Common myeloid progenitor, CD34-positive (primary cell): ENCODE measurements around the gene SMIM31.
A peak's percentile ranks its signal among the peaks of the same experiment; 100 is the strongest.

Experiments used
- CTCF ChIA-PET: fragments of 350-600 bp; sonication (Branson Sonifier 250); formaldehyde crosslinking; loops from one replicate; lab custom pipeline; 2021; ENCODE audit warnings: antibody characterized with exemption; lab: Charles Lee
- POLR2A ChIA-PET: fragments of 350-600 bp; sonication (Branson Sonifier 250); formaldehyde crosslinking; loops from one replicate; lab custom pipeline; 2021; ENCODE audit warnings: antibody characterized with exemption; lab: Charles Lee
- DNase-seq, 3 donors: peaks; one replicate each; pipeline versions ENCODE4 v3.0.0 to v3.0.0-alpha.2; 2013
- H3K27ac ChIP-seq, 2 experiments: 1 replicate in 1 of 2; 2 replicates in 1 of 2; pipeline ENCODE4 v1.7.0; 2013; ENCODE audit warnings: inconsistent platforms in 2 of 2, low read length in 2 of 2, mild to moderate bottlenecking in 2 of 2, low read depth in 1 of 2, moderate library complexity in 1 of 2; ENCODE audit not compliant: severe bottlenecking in 2 of 2, insufficient read depth in 1 of 2, poor library complexity in 1 of 2
- H3K27me3 ChIP-seq, 5 experiments: replicated peaks in 2 of 5; 1 replicate in 3 of 5; 2 replicates in 2 of 5; pipeline versions ENCODE4 v1.6.1 to v1.7.0; 2013; ENCODE audit warnings: low read length in 4 of 5, mild to moderate bottlenecking in 2 of 5, moderate library complexity in 2 of 5, inconsistent platforms in 1 of 5; ENCODE audit not compliant: insufficient read depth in 5 of 5, control insufficient read depth in 4 of 5
- H3K36me3 ChIP-seq, 4 experiments: 1 replicate in 2 of 4; 2 replicates in 2 of 4; pipeline versions ENCODE4 v1.6.1 to v1.7.0; 2013; ENCODE audit warnings: low read length in 3 of 4, control low read depth in 1 of 4, mild to moderate bottlenecking in 1 of 4; ENCODE audit not compliant: control insufficient read depth in 4 of 4, insufficient read depth in 4 of 4
- H3K4me1 ChIP-seq, 4 experiments: 1 replicate in 3 of 4; 2 replicates in 1 of 4; pipeline versions ENCODE4 v1.6.1 to v1.7.1; 2013; ENCODE audit warnings: low read length in 3 of 4, mild to moderate bottlenecking in 3 of 4, control low read depth in 1 of 4, inconsistent platforms in 1 of 4, moderate library complexity in 1 of 4; ENCODE audit not compliant: control insufficient read depth in 4 of 4, insufficient read depth in 4 of 4; ENCODE audit errors: control extremely low read depth in 1 of 4
- H3K4me3 ChIP-seq, 7 experiments: 1 replicate in 4 of 7; 2 replicates in 3 of 7; pipeline versions ENCODE4 v1.5.1 to v1.7.0; 2013; ENCODE audit warnings: mild to moderate bottlenecking in 7 of 7, low read length in 6 of 7, moderate library complexity in 6 of 7, inconsistent platforms in 2 of 7, low read depth in 2 of 7, control low read depth in 1 of 7; ENCODE audit not compliant: insufficient read depth in 4 of 7, control insufficient read depth in 1 of 7; ENCODE audit errors: extremely low read depth in 1 of 7
- H3K9me3 ChIP-seq, 5 experiments: 1 replicate in 4 of 5; 2 replicates in 1 of 5; pipeline versions ENCODE4 v1.6.1 to v1.7.1; 2013; ENCODE audit warnings: low read length in 4 of 5, mild to moderate bottlenecking in 2 of 5, inconsistent platforms in 1 of 5, low read depth in 1 of 5, moderate library complexity in 1 of 5; ENCODE audit not compliant: control insufficient read depth in 4 of 5, insufficient read depth in 2 of 5; ENCODE audit errors: control extremely low read depth in 1 of 5
- WGBS: methylation state at CpG from one replicate; pipeline ENCODE4 v1.1.5; 2013; ENCODE audit not compliant: insufficient coverage; 5-methylcytosine and 5-hydroxymethylcytosine counted together

The SMIM31 gene

GRCh38 chr4:164779811-164780216 is 25.9 kb downstream of the SMIM31 start:
- ChIA-PET CTCF (interaction anchor here (1.0 to 1.6 kb wide), 5 partner anchors 9 to 317 kb away, joined by 3 to 6 read pairs (median 4); no protein-coding TSS in a partner anchor), POLR2A (no interaction called here)
- WGBS, result 0% methylated on average over 1 of the region's 7 CpGs
- Histone ChIP-seq H3K27ac (no peak overlapping the region), H3K9me3 (no peaks in the 10 kb centered on the region), H3K36me3 (no peaks in the 10 kb centered on the region), H3K27me3 (peaks cover 0 to 5% (median 0%) of the 10 kb centered on the region in 5 experiments), H3K4me1 (no peaks in the 10 kb centered on the region), H3K4me3 (no peak overlapping the region)
- peak; percentile 29 to 60 (median 51) for DNase-seq

DNA sequence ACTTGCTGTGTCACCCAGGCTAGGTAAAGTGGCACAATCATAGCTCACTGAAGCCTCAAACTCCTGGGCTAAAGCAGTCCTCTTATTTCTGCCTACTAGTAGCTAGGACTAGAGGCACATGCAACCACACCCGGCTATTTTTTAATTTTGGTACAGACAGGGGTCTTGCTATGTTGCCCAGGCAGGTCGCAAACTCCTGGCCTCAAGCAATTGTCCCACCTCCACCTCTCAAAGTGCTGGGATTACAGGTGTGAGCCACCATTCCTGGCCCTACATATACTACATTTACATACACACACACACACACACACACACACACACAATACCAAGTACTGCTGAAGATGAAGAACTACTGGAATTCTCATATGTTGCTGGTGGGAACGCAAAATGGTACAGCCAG is 26.9 kb downstream of the SMIM31 start:
- CTCF ChIA-PET, result interaction anchor here (1.0 to 1.6 kb wide), 4 partner anchors 9 to 41 kb away, joined by 3 to 6 read pairs (median 4); no protein-coding TSS in a partner anchor
- peaks cover 0 to under 1% (median 0%) of the 10 kb centered on the region in 5 experiments for H3K27me3 ChIP-seq
- no peak overlapping the region for H3K4me3 ChIP-seq
- no peaks in the 10 kb centered on the region for H3K4me1 ChIP-seq
- 95% methylated on average over 3 of the region's 3 CpGs for WGBS
- no peaks in the 10 kb centered on the region for H3K36me3 ChIP-seq
- H3K27ac ChIP-seq, result no peak overlapping the region
- no peak for DNase-seq
- H3K9me3 ChIP-seq, result no peaks in the 10 kb centered on the region
- POLR2A ChIA-PET, result no interaction called here

- ChIA-PET CTCF (no interaction called here), POLR2A (no interaction called here)
- H3K4me1 ChIP-seq, result no peaks in the 10 kb centered on the region
- H3K4me3 ChIP-seq, result no peak overlapping the region
- H3K9me3 ChIP-seq, result no peaks in the 10 kb centered on the region
- no peak for DNase-seq
- H3K27me3 ChIP-seq, result no peaks in the 10 kb centered on the region
- no peaks in the 10 kb centered on the region for H3K36me3 ChIP-seq
- 93% methylated on average over 2 of the region's 6 CpGs for WGBS
- H3K27ac ChIP-seq, result no peak overlapping the region
These were observed 30.0 kb downstream of the SMIM31 start for GRCh38 chr4:164783976-164784375.

- no peak for DNase-seq
- no peaks in the 10 kb centered on the region for H3K4me1 ChIP-seq
- CTCF ChIA-PET, result interaction anchor here (1.4 kb wide), 1 partner anchor 9 kb away, joined by 4 read pairs; no protein-coding TSS in a partner anchor
- no peaks in the 10 kb centered on the region for H3K36me3 ChIP-seq
- no peaks in the 10 kb centered on the region for H3K27me3 ChIP-seq
- no CpG with 5 or more reads among the region's 1 CpG for WGBS
- POLR2A ChIA-PET, result no interaction called here
- no peak overlapping the region for H3K27ac ChIP-seq
- H3K9me3 ChIP-seq, result no peaks in the 10 kb centered on the region
- H3K4me3 ChIP-seq, result no peak overlapping the region
These were observed 35.1 kb downstream of the SMIM31 start for GRCh38 chr4:164789047-164789446.

DNA sequence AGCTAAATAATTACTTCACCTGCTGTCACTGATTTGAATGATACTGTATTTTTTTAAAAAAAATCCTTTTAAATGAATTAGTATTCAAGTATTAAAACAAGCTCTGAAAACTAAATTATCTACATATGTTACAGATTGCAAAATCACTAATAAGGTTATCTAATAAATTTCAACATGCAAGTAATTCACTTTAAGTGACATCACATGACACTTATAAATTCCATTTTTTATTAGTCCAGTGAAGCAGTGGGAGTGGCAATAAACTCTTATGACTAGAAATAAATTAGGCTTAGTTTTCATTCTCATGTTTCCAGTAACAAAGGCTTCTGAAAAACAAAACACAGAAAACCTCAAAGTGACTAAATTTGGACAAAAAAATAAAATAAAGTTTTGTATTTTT is 36.3 kb downstream of the SMIM31 start:
- Histone ChIP-seq H3K9me3 (no peaks in the 10 kb centered on the region), H3K36me3 (no peaks in the 10 kb centered on the region), H3K4me3 (no peak overlapping the region), H3K27ac (no peak overlapping the region), H3K4me1 (no peaks in the 10 kb centered on the region), H3K27me3 (no peaks in the 10 kb centered on the region)
- DNase-seq, result no peak
- CTCF ChIA-PET, result interaction anchor here (1.1 to 1.4 kb wide), 2 partner anchors 10 to 11 kb away, joined by 3 to 4 read pairs; no protein-coding TSS in a partner anchor
- POLR2A ChIA-PET, result no interaction called here

- Histone ChIP-seq H3K36me3 (no peaks in the 10 kb centered on the region), H3K4me1 (no peaks in the 10 kb centered on the region), H3K4me3 (no peak overlapping the region), H3K27ac (no peak overlapping the region), H3K27me3 (no peaks in the 10 kb centered on the region), H3K9me3 (no peaks in the 10 kb centered on the region)
- ChIA-PET POLR2A (no interaction called here), CTCF (no interaction called here)
- 83% methylated on average over 1 of the region's 2 CpGs for WGBS
- no peak for DNase-seq
These were observed 45.5 kb downstream of the SMIM31 start for GRCh38 chr4:164799410-164799809.

- no peaks in the 10 kb centered on the region for H3K36me3 ChIP-seq
- no peak overlapping the region for H3K4me3 ChIP-seq
- WGBS, result 90% methylated on average over 3 of the region's 4 CpGs
- no peaks in the 10 kb centered on the region for H3K9me3 ChIP-seq
- DNase-seq, result no peak
- H3K4me1 ChIP-seq, result no peaks in the 10 kb centered on the region
- H3K27me3 ChIP-seq, result peaks cover 0 to 3% (median 0%) of the 10 kb centered on the region in 5 experiments
- POLR2A ChIA-PET, result no interaction called here
- CTCF ChIA-PET, result no interaction called here
- H3K27ac ChIP-seq, result no peak overlapping the region
These were observed 46.9 kb downstream of the SMIM31 start for GRCh38 chr4:164800786-164801185.
